GM21367 (cell line): Measurements from ENCODE around the gene ADD2.

Experiments
- ATAC-seq: cut with Tn5 transposase; IDR thresholded peaks from one replicate; pipeline ENCODE4 v1.9.1; 2021; ENCODE audit not compliant: unreplicated experiment

ADD2 gene

GRCh38 chr2:70705160-70705850, 62.7 kb downstream of the ADD2 start:
- ATAC-seq: no peak

- no peak for ATAC-seq
Measured at GRCh38 chr2:70703900-70704549, 64.0 kb downstream of the ADD2 start.

GRCh38 chr2:70702711-70703395, 65.1 kb downstream of the ADD2 start:
- no peak for ATAC-seq

GRCh38 chr2:70698847-70699246, 69.2 kb downstream of the ADD2 start:
- ATAC-seq: no peak

GRCh38 chr2:70697603-70698383, 70.2 kb downstream of the ADD2 start:
- no peak for ATAC-seq

GRCh38 chr2:70696142-70696541, 71.9 kb downstream of the ADD2 start:
- ATAC-seq: no peak

- no peak for ATAC-seq
Measured at GRCh38 chr2:70692256-70692655, 75.7 kb downstream of the ADD2 start.

- ATAC-seq: no peak
Measured at GRCh38 chr2:70691497-70692140, 76.4 kb downstream of the ADD2 start.

GRCh38 chr2:70690846-70691245, 77.2 kb downstream of the ADD2 start:
- ATAC-seq: no peak

GRCh38 chr2:70688427-70688826, 79.6 kb downstream of the ADD2 start:
- no peak for ATAC-seq

GRCh38 chr2:70687461-70687795, 80.6 kb downstream of the ADD2 start:
- no peak for ATAC-seq

- no peak for ATAC-seq
Measured at GRCh38 chr2:70686577-70687460, 81.2 kb downstream of the ADD2 start.

GRCh38 chr2:70685771-70686171, 82.2 kb downstream of the ADD2 start:
- ATAC-seq: no peak

GRCh38 chr2:70684846-70685622, 83.0 kb downstream of the ADD2 start:
- ATAC-seq: no peak

GRCh38 chr2:70683455-70683854, 84.5 kb downstream of the ADD2 start:
- ATAC-seq: no peak

GRCh38 chr2:70680735-70681134, 87.3 kb downstream of the ADD2 start:
- no peak for ATAC-seq

GRCh38 chr2:70679259-70679658, 88.7 kb downstream of the ADD2 start:
- no peak for ATAC-seq

GRCh38 chr2:70678576-70679143, 89.3 kb downstream of the ADD2 start:
- ATAC-seq: no peak
